Keratinocyte (primary cell): Measurements from ENCODE around the gene IER5. TPM values are rescaled to one million over a fixed set of nuclear protein-coding genes. Genes with fewer than 3 reads are reported as not detected.

Experiments
- DNase-seq: peaks from one replicate; pipeline ENCODE4 v3.0.0-alpha.2; 2011; ENCODE audit warnings: low read depth, missing footprints, low spot score
- FAIRE-seq: peaks from 2 replicates; lab custom pipeline; 2011; peaks lifted over from hg19 to GRCh38; lab: Jason Lieb, UNC
- H2AFZ ChIP-seq: 2 replicates; pipeline ENCODE4 v1.6.0; 2012; ENCODE audit warnings: low read length, control low read depth, inconsistent platforms; ENCODE audit not compliant: control insufficient read depth
- H3K27ac ChIP-seq: 2 replicates; pipeline ENCODE4 v1.5.1; 2011; ENCODE audit warnings: low read length; ENCODE audit not compliant: control insufficient read depth, insufficient read depth
- H3K27me3 ChIP-seq: 3 replicates; pipeline ENCODE4 v1.6.0; 2011; ENCODE audit warnings: low read length; ENCODE audit not compliant: control insufficient read depth, insufficient read depth; ENCODE audit errors: extremely low read depth
- H3K36me3 ChIP-seq, 2 experiments: 2 replicates in 1 of 2; 3 replicates in 1 of 2; pipeline ENCODE4 v1.5.1; 2011; ENCODE audit warnings: low read length in 2 of 2, mild to moderate bottlenecking in 1 of 2; ENCODE audit not compliant: control insufficient read depth in 2 of 2, insufficient read depth in 2 of 2; ENCODE audit errors: extremely low read depth in 1 of 2
- H3K4me1 ChIP-seq: 3 replicates; pipeline ENCODE4 v1.5.1; 2011; ENCODE audit warnings: low read length; ENCODE audit not compliant: control insufficient read depth, insufficient read depth; ENCODE audit errors: extremely low read depth
- H3K4me2 ChIP-seq: 3 replicates; pipeline ENCODE4 v1.6.0; 2011; ENCODE audit warnings: low read depth, low read length; ENCODE audit not compliant: control insufficient read depth, insufficient read depth; ENCODE audit errors: extremely low read depth
- H3K4me3 ChIP-seq, 3 experiments: fragments of 200-600 bp in 1 of 3; sonication (generic) in 1 of 3; 2 replicates in 2 of 3; 3 replicates in 1 of 3; pipeline ENCODE4 v1.5.1; 2011 to 2016; ENCODE audit warnings: low read length in 3 of 3, mild to moderate bottlenecking in 3 of 3, control low read depth in 2 of 3, inconsistent platforms in 1 of 3, low read depth in 1 of 3, mixed read lengths in 1 of 3, mixed run types in 1 of 3, moderate library complexity in 1 of 3; ENCODE audit not compliant: control insufficient read depth in 2 of 3, insufficient read depth in 2 of 3; ENCODE audit errors: extremely low read depth in 1 of 3
- H3K79me2 ChIP-seq: 2 replicates; pipeline ENCODE4 v1.6.0; 2012; ENCODE audit warnings: low read length; ENCODE audit not compliant: control insufficient read depth, insufficient read depth
- H3K9ac ChIP-seq: 3 replicates; pipeline ENCODE4 v1.6.0; 2011; ENCODE audit warnings: low read length; ENCODE audit not compliant: control insufficient read depth, insufficient read depth; ENCODE audit errors: extremely low read depth
- H3K9me1 ChIP-seq: 3 replicates; pipeline ENCODE4 v1.6.0; 2011; ENCODE audit warnings: low read length; ENCODE audit not compliant: control insufficient read depth, insufficient read depth; ENCODE audit errors: extremely low read depth
- H3K9me3 ChIP-seq: 2 replicates; pipeline ENCODE4 v1.5.1; 2012; ENCODE audit warnings: low read depth, low read length; ENCODE audit not compliant: control insufficient read depth
- H4K20me1 ChIP-seq: 3 replicates; pipeline ENCODE4 v1.6.0; 2011; ENCODE audit warnings: low read length; ENCODE audit not compliant: control insufficient read depth, insufficient read depth; ENCODE audit errors: extremely low read depth
- CTCF ChIP-seq, 3 experiments: IDR thresholded peaks in 1 of 3; conservative IDR thresholded peaks in 1 of 3; optimal IDR thresholded peaks in 1 of 3; 2 replicates in 2 of 3; 3 replicates in 1 of 3; pipeline versions ENCODE3 to v1.5.1; 2011; ENCODE audit warnings: low read length in 3 of 3, mild to moderate bottlenecking in 3 of 3, moderate library complexity in 2 of 3, control low read depth in 1 of 3, inconsistent platforms in 1 of 3; ENCODE audit not compliant: insufficient read depth in 2 of 3; ENCODE audit errors: extremely low read depth in 1 of 3
- EZH2 ChIP-seq: IDR thresholded peaks from one replicate; pipeline ENCODE4 v1.6.1; 2012; ENCODE audit warnings: inconsistent platforms, mild to moderate bottlenecking, low read length, moderate library complexity
- dilution Hi-C: fragments of 300-500 bp; cut with MboI; formaldehyde crosslinking; loops from one replicate; pipeline ENCODE4 v1.7.0; 2020; ENCODE audit warnings: low sequenced_read_pairs; ENCODE audit not compliant: extremely low pct_ligation_motif_present
- polyA plus RNA-seq, 5 experiments: library from polyadenylated mRNA; depleted of rRNA in 3 of 5; stranded (reverse) in 3 of 5; stranded (forward) in 1 of 5; unstranded in 1 of 5; fragments of >200 nt; gene quantifications; 1 replicate in 1 of 5; 2 replicates in 3 of 5; 3 replicates in 1 of 5; pipeline versions ENCODE4 v1.2.1 to v1.2.3, GENCODE V29; 2011 to 2012; ENCODE audit warnings: missing spikeins in 2 of 5, low read depth in 1 of 5, low replicate concordance in 1 of 5

The IER5 gene
- polyA plus RNA-seq, 1 donor (not counting 4 experiments of a cell fraction or from before 2014, with no cell fraction given): 22.5 TPM

- H3K27ac ChIP-seq: no peak overlapping the region
- peaks cover 3% of the 10 kb centered on the region for H3K4me1 ChIP-seq
- H3K9me3 ChIP-seq: peaks cover 3% of the 10 kb centered on the region
- DNase-seq: no peak
- H4K20me1 ChIP-seq: no peaks in the 10 kb centered on the region
- dilution Hi-C loops: no loop called here
- no peak for TF ChIP-seq CTCF (optimal IDR thresholded peaks at IDR 0.05 in 1 of 3, IDR thresholded peaks at IDR 0.05 in 1 of 3, conservative IDR thresholded peaks at IDR 0.05 in 1 of 3; ENCODE audit: extremely low read depth in 1 of 3, insufficient read depth in 2 of 3, low read length in 3 of 3)
- no peak for TF ChIP-seq EZH2
- no peaks in the 10 kb centered on the region for H3K79me2 ChIP-seq
- no peaks in the 10 kb centered on the region for H3K36me3 ChIP-seq
- H3K27me3 ChIP-seq: no peaks in the 10 kb centered on the region
- H3K9ac ChIP-seq: no peak overlapping the region
- no peak overlapping the region for H3K4me3 ChIP-seq
- FAIRE-seq: no peak
- no peak overlapping the region for H2AFZ ChIP-seq
- H3K4me2 ChIP-seq: no peak overlapping the region
- no peaks in the 10 kb centered on the region for H3K9me1 ChIP-seq
These were observed 25.6 kb upstream of the IER5 start for GRCh38 chr1:181062836-181063428.

- Histone ChIP-seq H3K4me3 (no peak overlapping the region), H3K4me1 (peaks cover 3% of the 10 kb centered on the region), H4K20me1 (no peaks in the 10 kb centered on the region), H3K9ac (no peak overlapping the region), H3K27ac (no peak overlapping the region), H3K9me1 (no peaks in the 10 kb centered on the region), H3K79me2 (no peaks in the 10 kb centered on the region), H3K4me2 (no peak overlapping the region), H3K36me3 (no peaks in the 10 kb centered on the region), H3K27me3 (no peaks in the 10 kb centered on the region), H2AFZ (peak overlapping the region; percentile 28), H3K9me3 (peaks cover 3% of the 10 kb centered on the region)
- FAIRE-seq (no peak), DNase-seq (no peak)
- TF ChIP-seq EZH2: no peak
- dilution Hi-C loops: no loop called here
These were observed 24.4 kb upstream of the IER5 start for GRCh38 chr1:181064011-181064623.
